WTC11 (cell line): ENCODE measurements around the gene RNF135. TPM values are rescaled to one million over a fixed set of nuclear protein-coding genes. Genes with fewer than 3 reads are reported as not detected.

Experiments
- ATAC-seq: fragments of 200-7000 bp; cut with Tn5 transposase; 2 replicates; pipeline ENCODE4 v1.10.0; 2021; ENCODE audit warnings: mild to moderate bottlenecking, moderate library complexity
- CTCF ChIA-PET: fragments of 300-600 bp; sonication (Branson Sonifier 250); formaldehyde crosslinking; loops from one replicate; lab custom pipeline; 2021; ENCODE audit warnings: antibody characterized with exemption; lab: Charles Lee
- POLR2A ChIA-PET: fragments of 350-600 bp; sonication (Branson Sonifier 250); formaldehyde crosslinking; loops from one replicate; lab custom pipeline; 2021; ENCODE audit warnings: antibody characterized with exemption; lab: Charles Lee
- DNase-seq: peaks from one replicate; pipeline ENCODE4 v3.0.0; 2021; ENCODE audit warnings: low spot score
- H3K27ac Mint-ChIP-seq: 2 replicates; pipeline ENCODE4 v1.8.0; 2021; ENCODE audit warnings: mixed read lengths
- H3K27me3 Mint-ChIP-seq: 2 replicates; pipeline ENCODE4 v1.8.0; 2021; ENCODE audit warnings: low read depth, mild to moderate bottlenecking, moderate library complexity, mixed read lengths
- H3K36me3 Mint-ChIP-seq: 2 replicates; pipeline ENCODE4 v1.8.0; 2021; ENCODE audit warnings: mixed read lengths
- H3K4me1 Mint-ChIP-seq: 2 replicates; pipeline ENCODE4 v1.8.0; 2022; ENCODE audit warnings: mixed read lengths
- H3K4me3 Mint-ChIP-seq: 2 replicates; pipeline ENCODE4 v1.8.0; 2021; ENCODE audit warnings: mild to moderate bottlenecking, moderate library complexity, mixed read lengths
- H3K9me3 Mint-ChIP-seq: 2 replicates; pipeline ENCODE4 v1.8.0; 2021; ENCODE audit warnings: mixed read lengths
- CBFB ChIP-seq: sonication (generic); formaldehyde crosslinking; IDR thresholded peaks from 2 replicates; pipeline ENCODE4 v1.8.1; 2022; ENCODE audit warnings: mild to moderate bottlenecking, low read depth, missing genetic modification reagents
- ESRRA ChIP-seq: sonication (generic); formaldehyde crosslinking; IDR thresholded peaks from 2 replicates; pipeline ENCODE4 v1.8.1; 2022; ENCODE audit warnings: mild to moderate bottlenecking, missing genetic modification reagents, borderline replicate concordance
- GTF2I ChIP-seq: fragments of 250-450 bp; sonication (Bioruptor Pico); conservative IDR thresholded peaks from 2 replicates; pipeline ENCODE4 v1.4.0; 2021; ENCODE audit warnings: mild to moderate bottlenecking
- IRF2 ChIP-seq: sonication (generic); formaldehyde crosslinking; IDR thresholded peaks from 2 replicates; pipeline ENCODE4 v1.8.0; 2022; ENCODE audit warnings: low read depth, missing genetic modification reagents, borderline replicate concordance
- JUN ChIP-seq: sonication (generic); formaldehyde crosslinking; IDR thresholded peaks from 2 replicates; pipeline ENCODE4 v1.8.0; 2023; ENCODE audit warnings: mild to moderate bottlenecking, missing genetic modification reagents
- NFATC4 ChIP-seq: fragments of 250-450 bp; sonication (Bioruptor Pico); IDR thresholded peaks from 2 replicates; pipeline ENCODE4 v1.9.0; 2021; ENCODE audit warnings: mild to moderate bottlenecking
- NFYB ChIP-seq: sonication (generic); formaldehyde crosslinking; conservative IDR thresholded peaks from 2 replicates; pipeline ENCODE4 v1.8.0; 2022; ENCODE audit warnings: low read depth, missing genetic modification reagents
- NR2C2 ChIP-seq: sonication (generic); formaldehyde crosslinking; IDR thresholded peaks from 2 replicates; pipeline ENCODE4 v1.8.0; 2022; ENCODE audit warnings: mild to moderate bottlenecking, missing genetic modification reagents
- ZNF121 ChIP-seq: sonication (generic); formaldehyde crosslinking; IDR thresholded peaks from 2 replicates; pipeline ENCODE4 v1.8.0; 2023; ENCODE audit warnings: missing genetic modification reagents
- ZNF138 ChIP-seq: sonication (generic); formaldehyde crosslinking; conservative IDR thresholded peaks from 2 replicates; pipeline ENCODE4 v1.8.1; 2022; ENCODE audit warnings: mild to moderate bottlenecking, moderate library complexity, missing genetic modification reagents
- ZNF232 ChIP-seq: sonication (generic); formaldehyde crosslinking; IDR thresholded peaks from 2 replicates; pipeline ENCODE4 v1.8.0; 2022; ENCODE audit warnings: mild to moderate bottlenecking, missing genetic modification reagents
- ZNF263 ChIP-seq: sonication (generic); formaldehyde crosslinking; IDR thresholded peaks from 2 replicates; pipeline ENCODE4 v1.8.1; 2022; ENCODE audit warnings: low read depth, mild to moderate bottlenecking, moderate library complexity, missing genetic modification reagents
- ZNF671 ChIP-seq: fragments of 250-450 bp; sonication (Bioruptor Pico); IDR thresholded peaks from 2 replicates; pipeline ENCODE4 v1.8.0; 2021; ENCODE audit warnings: mild to moderate bottlenecking
- total RNA-seq: library from RNA; stranded (reverse); gene quantifications from 3 replicates; pipeline ENCODE4 v1.2.3, GENCODE V29; 2021
- TF ChIP-seq, protein P1 (sequence below): sonication (generic); formaldehyde crosslinking; IDR thresholded peaks from 2 replicates; pipeline ENCODE4 v1.8.1; 2022; ENCODE audit warnings: missing genetic modification reagents, borderline replicate concordance
- TF ChIP-seq, protein P2 (sequence below): fragments of 250-450 bp; sonication (Bioruptor Pico); IDR thresholded peaks from 2 replicates; pipeline ENCODE4 v2.1.2; 2022; ENCODE audit warnings: mild to moderate bottlenecking, moderate library complexity
- TF ChIP-seq, protein P3 (sequence below): sonication (generic); formaldehyde crosslinking; IDR thresholded peaks from 2 replicates; pipeline ENCODE4 v1.8.1; 2023; ENCODE audit warnings: mild to moderate bottlenecking, missing genetic modification reagents
- TF ChIP-seq, protein P4 (sequence below): sonication (generic); formaldehyde crosslinking; IDR thresholded peaks from 2 replicates; pipeline ENCODE4 v1.8.0; 2022; ENCODE audit warnings: mild to moderate bottlenecking, missing genetic modification reagents
- TF ChIP-seq, protein P5 (sequence below): sonication (generic); formaldehyde crosslinking; IDR thresholded peaks from 2 replicates; pipeline ENCODE4 v1.8.0; 2022; ENCODE audit warnings: missing genetic modification reagents
- TF ChIP-seq, protein P6 (sequence below): fragments of 250-450 bp; sonication (Bioruptor Pico); conservative IDR thresholded peaks from 2 replicates; pipeline ENCODE4 v1.9.0; 2021; ENCODE audit warnings: mild to moderate bottlenecking
- TF ChIP-seq, protein P7 (sequence below): sonication (generic); formaldehyde crosslinking; IDR thresholded peaks from 2 replicates; pipeline ENCODE4 v1.8.0; 2023; ENCODE audit warnings: missing genetic modification reagents
- TF ChIP-seq, protein P8 (sequence below): sonication (generic); formaldehyde crosslinking; IDR thresholded peaks from 2 replicates; pipeline ENCODE4 v1.8.1; 2022; ENCODE audit warnings: mild to moderate bottlenecking, missing genetic modification reagents, moderate library complexity, borderline replicate concordance

The RNF135 gene
- total RNA-seq, 1 experiment from 2014 or later, result 10.3 TPM

DNA sequence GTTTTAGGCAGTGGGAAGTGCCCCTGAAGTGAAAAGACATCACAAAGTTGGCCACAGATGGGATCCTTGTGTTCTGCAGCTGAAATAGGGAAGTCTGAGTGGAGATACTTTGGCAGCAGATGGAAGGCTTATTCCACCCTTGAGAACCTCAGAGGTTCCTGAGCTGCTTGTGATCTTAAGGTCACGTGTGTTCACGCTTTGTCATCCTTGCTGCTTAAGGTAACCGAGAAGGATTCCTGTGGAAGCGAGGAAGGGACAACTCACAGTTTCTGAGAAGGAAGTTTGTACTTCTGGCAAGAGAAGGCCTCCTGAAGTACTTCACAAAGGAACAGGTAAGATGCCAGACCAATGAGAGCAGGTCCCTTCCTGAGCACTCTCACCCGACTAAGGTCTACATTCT, 36.9 kb upstream of the RNF135 start (continued):
- TF ChIP-seq ZNF121 (CRISPR knock-in tag) (no peak), ZNF232 (CRISPR knock-in tag) (no peak), GTF2I (CRISPR knock-in tag) (no peak)
- TF ChIP-seq, protein P1, sequence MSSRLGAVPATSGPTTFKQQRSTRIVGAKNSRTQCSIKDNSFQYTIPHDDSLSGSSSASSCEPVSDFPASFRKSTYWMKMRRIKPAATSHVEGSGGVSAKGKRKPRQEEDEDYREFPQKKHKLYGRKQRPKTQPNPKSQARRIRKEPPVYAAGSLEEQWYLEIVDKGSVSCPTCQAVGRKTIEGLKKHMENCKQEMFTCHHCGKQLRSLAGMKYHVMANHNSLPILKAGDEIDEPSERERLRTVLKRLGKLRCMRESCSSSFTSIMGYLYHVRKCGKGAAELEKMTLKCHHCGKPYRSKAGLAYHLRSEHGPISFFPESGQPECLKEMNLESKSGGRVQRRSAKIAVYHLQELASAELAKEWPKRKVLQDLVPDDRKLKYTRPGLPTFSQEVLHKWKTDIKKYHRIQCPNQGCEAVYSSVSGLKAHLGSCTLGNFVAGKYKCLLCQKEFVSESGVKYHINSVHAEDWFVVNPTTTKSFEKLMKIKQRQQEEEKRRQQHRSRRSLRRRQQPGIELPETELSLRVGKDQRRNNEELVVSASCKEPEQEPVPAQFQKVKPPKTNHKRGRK (CRISPR knock-in tag), result no peak

DNA sequence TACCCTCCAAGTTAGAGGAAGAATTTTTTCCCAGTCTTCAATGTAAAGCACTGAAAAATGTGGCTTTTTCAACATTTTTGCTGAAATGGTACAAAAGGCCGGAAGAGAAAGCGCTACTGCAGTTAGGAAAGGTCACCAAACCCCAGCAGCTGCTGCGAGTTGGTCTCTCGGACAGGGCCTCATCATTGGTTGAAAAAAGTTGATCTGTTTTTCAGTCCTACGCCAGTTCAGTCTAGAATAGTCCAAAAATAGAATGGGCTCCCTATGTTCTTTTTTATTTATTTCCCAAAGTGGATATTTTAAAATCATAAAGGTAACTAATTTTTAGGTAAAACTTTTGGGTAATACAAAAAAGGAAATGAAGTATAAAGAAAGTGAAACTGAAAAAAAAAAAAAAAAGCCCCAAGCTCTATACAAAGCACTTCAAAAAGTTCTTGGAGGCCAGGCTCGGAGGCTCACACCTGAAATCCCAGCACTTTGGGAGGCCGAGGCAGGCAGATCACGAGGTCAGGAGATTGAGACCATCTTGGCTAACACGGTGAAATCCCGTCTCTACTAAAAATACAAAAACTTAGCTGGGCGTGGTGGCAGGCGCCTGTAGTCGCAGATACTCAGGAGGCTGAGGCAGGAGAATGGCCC, 31.7 kb upstream of the RNF135 start:
- CTCF ChIA-PET, result interaction anchor here (0.7 kb wide), 1 partner anchor 890 kb away, joined by 6 read pairs; no protein-coding TSS in a partner anchor
- Mint-ChIP-seq H3K27me3 (no peaks in the 10 kb centered on the region; the same call in 1 of the 2 replicates), H3K27ac (no peak overlapping the region), H3K9me3 (peaks cover 6% of the 10 kb centered on the region; the same call in 1 of the 2 replicates), H3K4me3 (no peak overlapping the region), H3K36me3 (no peaks in the 10 kb centered on the region), H3K4me1 (no peaks in the 10 kb centered on the region)
- POLR2A ChIA-PET, result no interaction called here
- no peak for ATAC-seq
- no peak for DNase-seq
- no peak for TF ChIP-seq IRF2 (CRISPR knock-in tag)
- TF ChIP-seq JUN (CRISPR knock-in tag), result no peak
- TF ChIP-seq, protein P2, sequence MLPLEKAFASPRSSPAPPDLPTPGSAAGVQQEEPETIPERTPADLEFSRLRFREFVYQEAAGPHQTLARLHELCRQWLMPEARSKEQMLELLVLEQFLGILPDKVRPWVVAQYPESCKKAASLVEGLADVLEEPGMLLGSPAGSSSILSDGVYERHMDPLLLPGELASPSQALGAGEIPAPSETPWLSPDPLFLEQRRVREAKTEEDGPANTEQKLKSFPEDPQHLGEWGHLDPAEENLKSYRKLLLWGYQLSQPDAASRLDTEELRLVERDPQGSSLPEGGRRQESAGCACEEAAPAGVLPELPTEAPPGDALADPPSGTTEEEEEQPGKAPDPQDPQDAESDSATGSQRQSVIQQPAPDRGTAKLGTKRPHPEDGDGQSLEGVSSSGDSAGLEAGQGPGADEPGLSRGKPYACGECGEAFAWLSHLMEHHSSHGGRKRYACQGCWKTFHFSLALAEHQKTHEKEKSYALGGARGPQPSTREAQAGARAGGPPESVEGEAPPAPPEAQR (CRISPR knock-in tag), result no peak
- TF ChIP-seq ZNF671, result no peak
- TF ChIP-seq, protein P3, sequence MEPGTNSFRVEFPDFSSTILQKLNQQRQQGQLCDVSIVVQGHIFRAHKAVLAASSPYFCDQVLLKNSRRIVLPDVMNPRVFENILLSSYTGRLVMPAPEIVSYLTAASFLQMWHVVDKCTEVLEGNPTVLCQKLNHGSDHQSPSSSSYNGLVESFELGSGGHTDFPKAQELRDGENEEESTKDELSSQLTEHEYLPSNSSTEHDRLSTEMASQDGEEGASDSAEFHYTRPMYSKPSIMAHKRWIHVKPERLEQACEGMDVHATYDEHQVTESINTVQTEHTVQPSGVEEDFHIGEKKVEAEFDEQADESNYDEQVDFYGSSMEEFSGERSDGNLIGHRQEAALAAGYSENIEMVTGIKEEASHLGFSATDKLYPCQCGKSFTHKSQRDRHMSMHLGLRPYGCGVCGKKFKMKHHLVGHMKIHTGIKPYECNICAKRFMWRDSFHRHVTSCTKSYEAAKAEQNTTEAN (CRISPR knock-in tag), result no peak
- no peak for TF ChIP-seq NFYB (CRISPR knock-in tag)
- no peak for TF ChIP-seq CBFB (CRISPR knock-in tag)
- TF ChIP-seq ESRRA (CRISPR knock-in tag), result no peak
- TF ChIP-seq NR2C2 (CRISPR knock-in tag), result no peak
- TF ChIP-seq, protein P4, sequence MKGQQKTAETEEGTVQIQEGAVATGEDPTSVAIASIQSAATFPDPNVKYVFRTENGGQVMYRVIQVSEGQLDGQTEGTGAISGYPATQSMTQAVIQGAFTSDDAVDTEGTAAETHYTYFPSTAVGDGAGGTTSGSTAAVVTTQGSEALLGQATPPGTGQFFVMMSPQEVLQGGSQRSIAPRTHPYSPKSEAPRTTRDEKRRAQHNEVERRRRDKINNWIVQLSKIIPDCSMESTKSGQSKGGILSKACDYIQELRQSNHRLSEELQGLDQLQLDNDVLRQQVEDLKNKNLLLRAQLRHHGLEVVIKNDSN (CRISPR knock-in tag), result no peak
- TF ChIP-seq ZNF138, result no peak
- TF ChIP-seq ZNF263 (CRISPR knock-in tag), result no peak
- TF ChIP-seq, protein P5, sequence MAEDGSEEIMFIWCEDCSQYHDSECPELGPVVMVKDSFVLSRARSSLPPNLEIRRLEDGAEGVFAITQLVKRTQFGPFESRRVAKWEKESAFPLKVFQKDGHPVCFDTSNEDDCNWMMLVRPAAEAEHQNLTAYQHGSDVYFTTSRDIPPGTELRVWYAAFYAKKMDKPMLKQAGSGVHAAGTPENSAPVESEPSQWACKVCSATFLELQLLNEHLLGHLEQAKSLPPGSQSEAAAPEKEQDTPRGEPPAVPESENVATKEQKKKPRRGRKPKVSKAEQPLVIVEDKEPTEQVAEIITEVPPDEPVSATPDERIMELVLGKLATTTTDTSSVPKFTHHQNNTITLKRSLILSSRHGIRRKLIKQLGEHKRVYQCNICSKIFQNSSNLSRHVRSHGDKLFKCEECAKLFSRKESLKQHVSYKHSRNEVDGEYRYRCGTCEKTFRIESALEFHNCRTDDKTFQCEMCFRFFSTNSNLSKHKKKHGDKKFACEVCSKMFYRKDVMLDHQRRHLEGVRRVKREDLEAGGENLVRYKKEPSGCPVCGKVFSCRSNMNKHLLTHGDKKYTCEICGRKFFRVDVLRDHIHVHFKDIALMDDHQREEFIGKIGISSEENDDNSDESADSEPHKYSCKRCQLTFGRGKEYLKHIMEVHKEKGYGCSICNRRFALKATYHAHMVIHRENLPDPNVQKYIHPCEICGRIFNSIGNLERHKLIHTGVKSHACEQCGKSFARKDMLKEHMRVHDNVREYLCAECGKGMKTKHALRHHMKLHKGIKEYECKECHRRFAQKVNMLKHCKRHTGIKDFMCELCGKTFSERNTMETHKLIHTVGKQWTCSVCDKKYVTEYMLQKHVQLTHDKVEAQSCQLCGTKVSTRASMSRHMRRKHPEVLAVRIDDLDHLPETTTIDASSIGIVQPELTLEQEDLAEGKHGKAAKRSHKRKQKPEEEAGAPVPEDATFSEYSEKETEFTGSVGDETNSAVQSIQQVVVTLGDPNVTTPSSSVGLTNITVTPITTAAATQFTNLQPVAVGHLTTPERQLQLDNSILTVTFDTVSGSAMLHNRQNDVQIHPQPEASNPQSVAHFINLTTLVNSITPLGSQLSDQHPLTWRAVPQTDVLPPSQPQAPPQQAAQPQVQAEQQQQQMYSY, result no peak
- TF ChIP-seq, protein P6, sequence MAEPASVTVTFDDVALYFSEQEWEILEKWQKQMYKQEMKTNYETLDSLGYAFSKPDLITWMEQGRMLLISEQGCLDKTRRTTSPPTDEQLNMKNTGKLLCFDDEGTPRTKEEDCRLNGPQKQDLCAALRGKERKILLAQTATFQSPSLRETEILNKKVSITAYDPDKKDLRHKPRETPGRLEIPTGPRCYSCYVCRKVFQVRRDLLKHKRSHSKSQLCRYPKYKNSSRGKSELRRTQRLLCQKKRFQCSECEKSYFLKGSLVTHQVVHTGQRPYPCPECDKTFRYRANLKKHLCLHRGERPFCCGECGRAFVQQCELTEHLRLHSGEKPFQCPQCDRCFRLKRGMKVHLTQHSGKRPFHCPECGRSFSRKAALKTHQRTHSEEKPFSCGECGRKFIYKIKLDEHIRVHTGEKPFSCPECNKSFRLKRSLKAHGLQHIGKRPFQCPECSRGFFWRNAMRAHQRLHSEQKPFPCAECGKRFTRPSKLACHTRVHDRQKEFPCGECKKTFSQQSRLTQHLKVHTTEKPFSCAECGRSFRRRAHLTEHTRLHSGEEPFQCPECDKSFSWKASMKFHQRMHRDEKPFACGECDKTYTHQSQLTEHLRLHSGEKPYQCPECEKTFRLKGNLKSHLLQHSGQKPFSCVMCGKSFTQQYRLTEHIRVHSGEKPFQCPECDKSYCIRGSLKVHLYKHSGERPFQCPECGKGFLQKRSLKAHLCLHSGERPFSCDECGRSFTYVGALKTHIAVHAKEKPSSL (CRISPR knock-in tag), result no peak
- TF ChIP-seq NFATC4 (CRISPR knock-in tag), result no peak
- TF ChIP-seq, protein P7, sequence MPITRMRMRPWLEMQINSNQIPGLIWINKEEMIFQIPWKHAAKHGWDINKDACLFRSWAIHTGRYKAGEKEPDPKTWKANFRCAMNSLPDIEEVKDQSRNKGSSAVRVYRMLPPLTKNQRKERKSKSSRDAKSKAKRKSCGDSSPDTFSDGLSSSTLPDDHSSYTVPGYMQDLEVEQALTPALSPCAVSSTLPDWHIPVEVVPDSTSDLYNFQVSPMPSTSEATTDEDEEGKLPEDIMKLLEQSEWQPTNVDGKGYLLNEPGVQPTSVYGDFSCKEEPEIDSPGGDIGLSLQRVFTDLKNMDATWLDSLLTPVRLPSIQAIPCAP, result no peak
- TF ChIP-seq, protein P8, sequence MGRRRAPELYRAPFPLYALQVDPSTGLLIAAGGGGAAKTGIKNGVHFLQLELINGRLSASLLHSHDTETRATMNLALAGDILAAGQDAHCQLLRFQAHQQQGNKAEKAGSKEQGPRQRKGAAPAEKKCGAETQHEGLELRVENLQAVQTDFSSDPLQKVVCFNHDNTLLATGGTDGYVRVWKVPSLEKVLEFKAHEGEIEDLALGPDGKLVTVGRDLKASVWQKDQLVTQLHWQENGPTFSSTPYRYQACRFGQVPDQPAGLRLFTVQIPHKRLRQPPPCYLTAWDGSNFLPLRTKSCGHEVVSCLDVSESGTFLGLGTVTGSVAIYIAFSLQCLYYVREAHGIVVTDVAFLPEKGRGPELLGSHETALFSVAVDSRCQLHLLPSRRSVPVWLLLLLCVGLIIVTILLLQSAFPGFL (CRISPR knock-in tag), result no peak
